Subcutaneous adipose tissue (tissue), 4 donors: ENCODE data around the gene ADORA2A. TPM values are rescaled to one million over a fixed set of nuclear protein-coding genes. Genes with fewer than 3 reads are reported as not detected.

Experiments used
- total RNA-seq, 4 donors: library from RNA; depleted of rRNA; stranded (reverse); fragments of >200 nt; gene quantifications; one replicate each; pipeline ENCODE4 v1.1.0, GENCODE V29; 2016
- TF ChIP-seq, protein P1 (sequence below): fragments of 450-650 bp; IDR thresholded peaks from one replicate; pipeline ENCODE4 v1.5.1; 2016; ENCODE audit warnings: low read depth, mild to moderate bottlenecking, control low read depth, antibody characterized with exemption, moderate library complexity

The ADORA2A gene
- total RNA-seq, 4 donors from 2014 or later, result 0.88 to 4.7 (median 2.2) TPM

DNA sequence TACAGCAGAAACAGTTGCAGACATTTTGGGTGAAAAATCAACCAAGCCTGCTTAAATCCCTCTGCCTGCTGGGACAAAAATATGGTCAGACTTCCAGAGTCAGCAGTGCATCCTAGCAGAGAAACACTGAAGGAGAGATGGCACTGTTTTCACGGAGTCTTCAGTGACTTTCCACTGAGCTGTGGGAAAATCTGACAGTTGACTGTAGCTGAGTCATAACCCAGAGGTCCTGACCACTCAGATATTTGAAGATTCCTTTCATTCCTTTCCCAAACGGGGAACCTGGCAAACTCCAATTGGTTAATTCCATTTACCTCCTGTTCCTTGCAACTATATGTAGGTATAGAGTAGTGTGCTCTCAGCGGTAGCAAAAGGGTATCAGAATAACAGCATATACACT, 46.8 kb downstream of the ADORA2A start:
- TF ChIP-seq, protein P1, sequence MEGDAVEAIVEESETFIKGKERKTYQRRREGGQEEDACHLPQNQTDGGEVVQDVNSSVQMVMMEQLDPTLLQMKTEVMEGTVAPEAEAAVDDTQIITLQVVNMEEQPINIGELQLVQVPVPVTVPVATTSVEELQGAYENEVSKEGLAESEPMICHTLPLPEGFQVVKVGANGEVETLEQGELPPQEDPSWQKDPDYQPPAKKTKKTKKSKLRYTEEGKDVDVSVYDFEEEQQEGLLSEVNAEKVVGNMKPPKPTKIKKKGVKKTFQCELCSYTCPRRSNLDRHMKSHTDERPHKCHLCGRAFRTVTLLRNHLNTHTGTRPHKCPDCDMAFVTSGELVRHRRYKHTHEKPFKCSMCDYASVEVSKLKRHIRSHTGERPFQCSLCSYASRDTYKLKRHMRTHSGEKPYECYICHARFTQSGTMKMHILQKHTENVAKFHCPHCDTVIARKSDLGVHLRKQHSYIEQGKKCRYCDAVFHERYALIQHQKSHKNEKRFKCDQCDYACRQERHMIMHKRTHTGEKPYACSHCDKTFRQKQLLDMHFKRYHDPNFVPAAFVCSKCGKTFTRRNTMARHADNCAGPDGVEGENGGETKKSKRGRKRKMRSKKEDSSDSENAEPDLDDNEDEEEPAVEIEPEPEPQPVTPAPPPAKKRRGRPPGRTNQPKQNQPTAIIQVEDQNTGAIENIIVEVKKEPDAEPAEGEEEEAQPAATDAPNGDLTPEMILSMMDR, result no peak

DNA sequence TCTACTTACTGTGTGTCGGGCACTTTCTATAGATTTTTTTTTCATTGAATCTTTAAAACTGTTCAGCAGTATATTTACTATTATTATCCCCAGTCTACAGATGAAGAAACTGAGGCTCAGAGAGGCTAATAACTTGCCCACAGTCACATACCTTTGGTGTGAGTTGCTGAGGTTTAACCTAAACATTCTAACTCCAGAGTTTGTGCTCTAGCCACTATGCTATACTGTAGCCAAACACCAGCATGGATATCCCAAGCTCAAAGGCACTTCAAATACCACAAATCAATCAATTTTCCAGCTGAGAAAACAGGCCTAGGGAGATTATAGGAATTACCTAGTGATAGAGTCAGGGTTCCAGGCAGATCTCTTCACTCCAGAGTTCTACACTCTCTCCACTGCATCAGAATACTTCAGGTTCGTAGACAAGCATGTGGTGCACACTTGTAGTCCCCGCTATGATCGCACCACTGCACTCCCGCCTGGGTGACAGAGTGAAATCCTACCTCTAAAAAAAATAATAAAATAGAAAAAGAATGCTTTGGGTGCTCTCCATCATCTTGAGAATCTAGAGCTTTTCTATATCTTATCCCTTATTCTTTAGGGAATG, 47.4 kb downstream of the ADORA2A start:
- TF ChIP-seq, protein P1, result no peak

DNA sequence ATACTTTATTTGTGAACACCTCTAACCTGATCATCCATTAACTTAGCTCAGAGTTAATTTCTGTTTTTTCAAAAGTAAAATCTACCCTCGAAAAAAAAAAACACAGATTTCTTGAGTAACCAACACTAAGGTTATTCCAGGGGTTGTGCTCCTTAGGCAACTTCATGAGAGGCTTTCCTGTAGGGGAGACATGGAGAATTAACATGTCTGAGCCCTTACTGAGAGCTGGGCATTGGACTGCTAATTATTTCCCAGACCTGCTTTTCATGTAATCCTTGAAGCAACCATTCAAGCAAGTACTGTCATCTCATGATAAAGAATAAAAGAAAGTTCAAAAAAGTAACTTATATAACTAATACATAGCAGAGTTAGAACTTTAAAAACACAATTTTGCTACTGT, 54.2 kb downstream of the ADORA2A start:
- TF ChIP-seq, protein P1, result no peak

- TF ChIP-seq, protein P1, result no peak
Observed at GRCh38 chr22:24482575-24482974, 55.2 kb downstream of the ADORA2A start.

DNA sequence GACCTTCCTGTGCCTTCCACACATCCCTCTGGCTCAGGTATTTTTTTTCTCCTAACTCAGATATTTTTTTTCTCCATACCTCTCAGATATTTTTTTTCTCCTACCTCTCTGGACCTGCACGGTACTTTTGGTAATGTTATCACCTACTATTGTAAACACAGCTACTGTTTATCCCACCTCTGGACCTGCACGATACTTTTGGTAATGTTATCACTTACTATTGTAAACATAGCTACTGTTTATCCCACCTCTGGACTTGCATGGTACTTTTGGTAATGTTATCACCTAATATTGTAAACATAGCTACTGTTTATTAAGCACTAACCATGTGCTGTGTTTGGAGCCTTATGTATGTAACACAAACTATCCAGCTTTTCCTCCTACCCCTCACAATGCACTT, 55.6 kb downstream of the ADORA2A start:
- TF ChIP-seq, protein P1, result no peak

DNA sequence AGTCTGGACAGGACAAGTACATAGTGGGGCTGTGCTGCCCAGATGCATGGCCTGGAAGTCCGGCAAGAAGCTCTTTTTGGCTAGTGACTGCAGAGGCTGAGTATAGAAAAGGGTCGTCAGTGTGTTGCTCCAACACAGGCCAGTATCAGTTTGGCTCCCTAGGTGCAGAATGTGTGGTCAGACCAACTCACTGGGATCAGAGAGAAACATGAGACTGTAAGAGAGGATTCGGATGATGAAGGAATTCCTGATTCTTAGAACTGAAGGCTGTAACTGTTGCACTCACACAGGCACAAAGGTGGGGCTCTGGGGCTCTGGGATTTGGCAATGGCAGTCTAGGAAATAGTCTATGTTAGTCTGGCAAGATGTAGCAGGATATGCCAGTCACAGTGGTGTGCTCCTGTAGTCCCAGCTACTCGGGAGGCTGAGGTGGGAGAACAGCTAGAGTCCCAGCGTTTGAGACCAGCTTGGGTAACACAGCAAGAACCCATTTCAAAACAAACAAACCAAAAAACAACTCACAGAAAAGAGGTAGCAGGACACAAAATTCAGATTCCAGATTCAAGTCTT, 56.7 kb downstream of the ADORA2A start:
- TF ChIP-seq, protein P1, result no peak

GRCh38 chr22:24485170-24485569, 57.8 kb downstream of the ADORA2A start:
- TF ChIP-seq, protein P1, result no peak
